HEK293T (cell line): ENCODE data around the gene LRRFIP1.

ENCODE experiments used
- CTCF ChIA-PET: fragments of 350-600 bp; formaldehyde crosslinking; extraction: SDS; loops from one replicate; lab custom pipeline; 2021; ENCODE audit warnings: antibody characterized with exemption, inconsistent platforms; lab: Yijun Ruan, JAX
- POLR2A ChIA-PET: fragments of 350-600 bp; formaldehyde crosslinking; extraction: SDS; loops from one replicate; lab custom pipeline; 2020; ENCODE audit warnings: antibody characterized with exemption, inconsistent platforms; lab: Yijun Ruan, JAX
- DNase-seq: peaks from one replicate; pipeline ENCODE4 v3.0.0; 2012; ENCODE audit warnings: mixed read lengths; ENCODE audit errors: extremely low spot score
- ARNT ChIP-seq: fragments of 450-650 bp; IDR thresholded peaks from 2 replicates; pipeline ENCODE4 v1.6.1; 2017; ENCODE audit warnings: mild to moderate bottlenecking
- BHLHE40 ChIP-seq: fragments of 450-650 bp; IDR thresholded peaks from 2 replicates; pipeline ENCODE4 v1.6.1; 2016; ENCODE audit warnings: mild to moderate bottlenecking, moderate library complexity, borderline replicate concordance
- CTBP1 ChIP-seq: fragments of 450-650 bp; IDR thresholded peaks from 2 replicates; pipeline ENCODE4 v1.6.1; 2016; ENCODE audit warnings: borderline replicate concordance
- ELF4 ChIP-seq: fragments of 450-650 bp; IDR thresholded peaks from 2 replicates; pipeline ENCODE4 v1.6.1; 2017; ENCODE audit warnings: antibody characterized with exemption
- FOXA1 ChIP-seq: fragments of 450-650 bp; IDR thresholded peaks from 2 replicates; pipeline ENCODE4 v1.6.1; 2016; ENCODE audit warnings: mild to moderate bottlenecking
- FOXK2 ChIP-seq: fragments of 450-650 bp; IDR thresholded peaks from 2 replicates; pipeline ENCODE4 v1.6.1; 2016; ENCODE audit warnings: mild to moderate bottlenecking
- FOXM1 ChIP-seq: fragments of 450-650 bp; IDR thresholded peaks from 2 replicates; pipeline ENCODE4 v1.6.1; 2017; ENCODE audit warnings: mild to moderate bottlenecking, borderline replicate concordance
- HDGF ChIP-seq: fragments of 450-650 bp; IDR thresholded peaks from 2 replicates; pipeline ENCODE4 v1.6.1; 2017; ENCODE audit warnings: antibody characterized with exemption, borderline replicate concordance
- L3MBTL2 ChIP-seq: fragments of 450-650 bp; conservative IDR thresholded peaks from 2 replicates; pipeline ENCODE4 v1.6.1; 2016; ENCODE audit warnings: mild to moderate bottlenecking
- LEF1 ChIP-seq: fragments of 450-650 bp; IDR thresholded peaks from 2 replicates; pipeline ENCODE4 v1.6.1; 2017; ENCODE audit warnings: mild to moderate bottlenecking, borderline replicate concordance
- NFRKB ChIP-seq: fragments of 450-650 bp; IDR thresholded peaks from 2 replicates; pipeline ENCODE4 v1.6.1; 2016; ENCODE audit warnings: mild to moderate bottlenecking, moderate library complexity
- PKNOX1 ChIP-seq: fragments of 450-650 bp; IDR thresholded peaks from 2 replicates; pipeline ENCODE4 v1.6.1; 2016
- SP1 ChIP-seq: fragments of 450-650 bp; IDR thresholded peaks from 2 replicates; pipeline ENCODE4 v1.6.1; 2017
- SUZ12 ChIP-seq: fragments of 450-650 bp; IDR thresholded peaks from 2 replicates; pipeline ENCODE4 v1.6.1; 2016; ENCODE audit warnings: mild to moderate bottlenecking
- TARDBP ChIP-seq: fragments of 450-650 bp; IDR thresholded peaks from 2 replicates; pipeline ENCODE4 v1.6.1; 2016
- ZNF384 ChIP-seq: fragments of 450-650 bp; IDR thresholded peaks from 2 replicates; pipeline ENCODE4 v1.6.1; 2016

The LRRFIP1 gene

GRCh38 chr2:237643582-237644380 lies 16.4 kb downstream of the LRRFIP1 start:
- TF ChIP-seq ZNF384 (no peak), NFRKB (no peak), PKNOX1 (no peak), LEF1 (no peak), SUZ12 (no peak)
- DNase-seq = no peak
- ChIA-PET POLR2A (no interaction called here), CTCF (interaction anchor here (0.6 kb wide), 1 partner anchor 42 kb away, joined by 4 read pairs; no protein-coding TSS in a partner anchor)

- CTCF ChIA-PET = no interaction called here
- no peak for DNase-seq
- POLR2A ChIA-PET = no interaction called here
- TF ChIP-seq FOXK2 (no peak), SUZ12 (no peak), FOXM1 (no peak), FOXA1 (no peak), HDGF (no peak), SP1 (no peak), ELF4 (no peak), BHLHE40 (no peak)
Observed at GRCh38 chr2:237644381-237644703, 17.0 kb downstream of the LRRFIP1 start.

- TF ChIP-seq L3MBTL2 = no peak
- TF ChIP-seq FOXK2 = no peak
- no peak for TF ChIP-seq ZNF384
- TF ChIP-seq LEF1 = no peak
- no peak for TF ChIP-seq FOXM1
- TF ChIP-seq HDGF = no peak
- TF ChIP-seq SUZ12 = no peak
- TF ChIP-seq PKNOX1 = no peak
- no peak for TF ChIP-seq ARNT
- ChIA-PET CTCF (no interaction called here), POLR2A (no interaction called here)
- DNase-seq = no peak
Observed at GRCh38 chr2:237645261-237645660, 17.9 kb downstream of the LRRFIP1 start.

- CTCF ChIA-PET = no interaction called here
Observed at GRCh38 chr2:237647176-237648015, 20.0 kb downstream of the LRRFIP1 start.

GRCh38 chr2:237648016-237648381 lies 20.6 kb downstream of the LRRFIP1 start:
- CTCF ChIA-PET = no interaction called here
- TF ChIP-seq SUZ12 (no peak), FOXA1 (no peak), FOXM1 (no peak), PKNOX1 (no peak), ARNT (no peak), HDGF (no peak), TARDBP (no peak), L3MBTL2 (no peak), CTBP1 (no peak), SP1 (no peak)
- no peak for DNase-seq
- POLR2A ChIA-PET = no interaction called here

More at GRCh38 chr2:237647176-237648015, 20.0 kb downstream of the LRRFIP1 start:
- POLR2A ChIA-PET = no interaction called here
- no peak for DNase-seq
- no peak for TF ChIP-seq ELF4
- TF ChIP-seq BHLHE40 = no peak
- no peak for TF ChIP-seq FOXK2
- TF ChIP-seq NFRKB = no peak
- TF ChIP-seq ARNT = no peak
- no peak for TF ChIP-seq HDGF
- no peak for TF ChIP-seq LEF1
- no peak for TF ChIP-seq SP1
- no peak for TF ChIP-seq SUZ12
- TF ChIP-seq PKNOX1 = no peak
- TF ChIP-seq TARDBP = no peak
- no peak for TF ChIP-seq ZNF384
- TF ChIP-seq CTBP1 = no peak
- no peak for TF ChIP-seq FOXM1
- no peak for TF ChIP-seq FOXA1
- TF ChIP-seq L3MBTL2 = no peak
